SU-DHL-6 (cell line): ENCODE measurements around the gene COL5A1.

Experiments
- EZH2phosphoT487 ChIP-seq: fragments of 200-600 bp; sonication (generic), shearing (Covaris generic); conservative IDR thresholded peaks from 2 replicates; pipeline ENCODE4 v1.6.1; 2018; ENCODE audit warnings: mild to moderate bottlenecking, antibody characterized with exemption, low read length, moderate library complexity, mixed read lengths
- TF ChIP-seq, protein P1 (sequence below): fragments of 200-600 bp; sonication (generic); IDR thresholded peaks from one replicate; pipeline ENCODE4 v1.5.1; 2017; ENCODE audit warnings: antibody characterized with exemption, mild to moderate bottlenecking, low read length, moderate library complexity; ENCODE audit not compliant: insufficient read depth, poor library complexity, severe bottlenecking

DNA sequence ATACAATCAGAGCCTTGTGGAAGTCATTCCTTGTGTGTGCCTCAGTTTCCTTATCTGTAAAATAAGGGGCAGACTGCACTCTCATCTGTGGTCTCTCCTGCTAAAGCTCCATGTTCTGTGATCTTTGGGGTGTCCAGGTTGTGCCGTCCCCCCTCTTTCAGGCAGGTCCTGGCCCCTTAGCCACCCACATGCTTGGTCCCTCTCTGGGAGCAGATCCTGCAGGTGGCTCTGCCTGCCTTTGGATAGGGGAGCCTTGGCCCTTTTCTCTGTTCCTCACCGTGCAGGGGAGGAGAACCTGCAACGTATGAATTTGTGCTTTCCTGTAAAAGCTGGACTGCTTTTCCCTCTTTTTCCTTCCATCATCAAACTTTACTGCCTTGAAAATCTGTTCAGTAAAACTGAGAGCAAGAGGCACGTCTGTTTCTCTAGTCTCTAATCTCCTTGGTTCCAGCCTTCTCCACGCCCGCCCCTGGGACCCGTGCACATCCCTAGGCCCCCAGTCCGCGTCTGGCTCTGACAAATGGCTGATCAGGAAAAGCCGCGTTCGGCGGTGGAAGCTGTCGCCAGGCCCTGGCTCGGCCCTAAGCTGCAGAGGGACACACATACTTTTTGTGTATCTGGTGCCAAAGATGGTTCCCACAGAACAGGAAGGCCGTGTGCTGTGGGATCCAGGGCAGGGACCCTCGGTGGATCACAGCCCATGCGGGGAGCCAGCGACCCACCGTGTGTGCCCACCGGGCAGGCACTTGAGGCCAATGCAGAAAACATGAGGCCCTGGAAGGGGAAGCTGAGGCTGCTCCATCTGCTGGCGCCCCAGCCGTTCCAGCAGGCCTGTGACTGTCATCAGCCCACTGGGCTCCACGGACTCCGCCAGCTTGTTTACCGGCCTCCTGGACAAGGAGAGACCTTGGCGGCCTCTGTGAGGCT lies 43.4 kb upstream of the COL5A1 start:
- TF ChIP-seq, protein P1, sequence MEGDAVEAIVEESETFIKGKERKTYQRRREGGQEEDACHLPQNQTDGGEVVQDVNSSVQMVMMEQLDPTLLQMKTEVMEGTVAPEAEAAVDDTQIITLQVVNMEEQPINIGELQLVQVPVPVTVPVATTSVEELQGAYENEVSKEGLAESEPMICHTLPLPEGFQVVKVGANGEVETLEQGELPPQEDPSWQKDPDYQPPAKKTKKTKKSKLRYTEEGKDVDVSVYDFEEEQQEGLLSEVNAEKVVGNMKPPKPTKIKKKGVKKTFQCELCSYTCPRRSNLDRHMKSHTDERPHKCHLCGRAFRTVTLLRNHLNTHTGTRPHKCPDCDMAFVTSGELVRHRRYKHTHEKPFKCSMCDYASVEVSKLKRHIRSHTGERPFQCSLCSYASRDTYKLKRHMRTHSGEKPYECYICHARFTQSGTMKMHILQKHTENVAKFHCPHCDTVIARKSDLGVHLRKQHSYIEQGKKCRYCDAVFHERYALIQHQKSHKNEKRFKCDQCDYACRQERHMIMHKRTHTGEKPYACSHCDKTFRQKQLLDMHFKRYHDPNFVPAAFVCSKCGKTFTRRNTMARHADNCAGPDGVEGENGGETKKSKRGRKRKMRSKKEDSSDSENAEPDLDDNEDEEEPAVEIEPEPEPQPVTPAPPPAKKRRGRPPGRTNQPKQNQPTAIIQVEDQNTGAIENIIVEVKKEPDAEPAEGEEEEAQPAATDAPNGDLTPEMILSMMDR = no peak
- TF ChIP-seq EZH2phosphoT487 = no peak
